ENCODE measurements around the gene NEK7. TPM values are rescaled to one million over a fixed set of nuclear protein-coding genes. Genes with fewer than 3 reads are reported as not detected.

Gene NEK7
- total and polyA plus RNA-seq, 9 of the 15 experiments (the other 6 are each of a cell fraction or from before 2014, with no cell fraction given): 8.5 to 37.3 (median 27.7) TPM

DNA sequence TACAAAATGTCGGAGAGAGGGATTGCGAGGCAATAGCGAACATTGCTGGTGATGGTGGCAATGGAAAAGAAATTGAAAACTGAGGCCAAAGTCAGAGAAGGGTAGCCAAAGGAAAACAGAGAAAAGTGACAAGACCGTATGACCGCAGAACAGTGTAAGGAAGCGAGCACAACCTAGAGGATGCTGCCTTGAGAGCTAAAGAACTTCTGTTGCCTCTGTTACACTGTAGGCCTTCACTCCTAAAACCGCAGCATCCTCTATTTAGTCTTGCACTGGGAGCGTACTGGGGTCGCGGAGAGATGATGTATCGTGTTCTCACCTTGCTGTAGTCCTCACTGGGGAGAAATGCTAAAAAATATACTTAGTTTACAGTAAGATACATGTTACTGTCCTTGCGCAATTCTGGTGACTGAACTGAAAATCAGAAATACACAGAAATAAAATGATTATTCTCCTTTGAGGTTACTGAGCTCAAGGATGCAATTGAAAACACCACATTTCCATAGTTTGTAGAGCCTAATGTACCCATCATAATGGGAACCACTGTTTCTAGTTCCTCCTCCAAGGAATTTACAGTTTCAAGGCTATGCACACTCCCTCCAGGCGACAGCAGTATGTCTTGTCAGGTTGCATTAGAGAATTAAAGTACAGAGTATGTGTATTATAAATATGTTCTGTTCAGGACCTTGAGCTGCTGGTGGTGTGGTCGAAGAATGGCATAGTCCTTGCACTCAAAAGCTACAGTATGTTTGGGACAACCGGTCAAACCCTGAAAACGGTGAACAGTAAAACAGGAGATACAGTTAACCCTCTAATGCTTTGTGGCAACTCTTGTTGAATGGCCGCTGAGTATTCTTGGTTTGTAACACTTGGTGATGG lies 1.3 kb downstream of the NEK7 start (continued):
- TF ChIP-seq RAD21 (CRISPR knock-in tag; conservative IDR thresholded peaks at IDR 0.05 in 1 of 2, IDR thresholded peaks at IDR 0.05 in 1 of 2) (0 out of 4 replicates have a peak, but pooled peaks of 1 of the 2 experiments have one; percentile 13), TAL1 (IDR thresholded peaks at IDR 0.05) (0 out of 2 replicates have a peak, but pooled peaks have one; percentile 0), ESRRA (IDR thresholded peaks at IDR 0.05; ENCODE audit: borderline replicate concordance, low read depth) (peak; percentile 42; the same call in 1 of the 2 replicates), TRIM28 (IDR thresholded peaks at IDR 0.05) (no peak), ZFX (CRISPR knock-in tag; IDR thresholded peaks at IDR 0.05) (peak; percentile 69), DPF2 (IDR thresholded peaks at IDR 0.05) (0 out of 2 replicates have a peak, but pooled peaks have one; percentile 42), HDAC2 (IDR thresholded peaks at IDR 0.05) (peak; percentile 26; the same call in 1 of the 2 replicates), FOXP1 (CRISPR knock-in tag; IDR thresholded peaks at IDR 0.05) (0 out of 2 replicates have a peak, but pooled peaks have one; percentile 41), CBFB (CRISPR knock-in tag; IDR thresholded peaks at IDR 0.05) (0 out of 2 replicates have a peak, but pooled peaks have one; percentile 65), ETV1 (tag; conservative IDR thresholded peaks at IDR 0.05; ENCODE audit: low read depth) (no peak), ZNF766 (CRISPR knock-in tag; conservative IDR thresholded peaks at IDR 0.05) (no peak), MIER1 (IDR thresholded peaks at IDR 0.05; ENCODE audit: low read depth) (peak; percentile 95), EWSR1 (IDR thresholded peaks at IDR 0.05; ENCODE audit: borderline replicate concordance, low read depth, partially characterized antibody) (no peak), ZNF133 (CRISPR knock-in tag; IDR thresholded peaks at IDR 0.05) (no peak)
- TF ChIP-seq, protein P1, sequence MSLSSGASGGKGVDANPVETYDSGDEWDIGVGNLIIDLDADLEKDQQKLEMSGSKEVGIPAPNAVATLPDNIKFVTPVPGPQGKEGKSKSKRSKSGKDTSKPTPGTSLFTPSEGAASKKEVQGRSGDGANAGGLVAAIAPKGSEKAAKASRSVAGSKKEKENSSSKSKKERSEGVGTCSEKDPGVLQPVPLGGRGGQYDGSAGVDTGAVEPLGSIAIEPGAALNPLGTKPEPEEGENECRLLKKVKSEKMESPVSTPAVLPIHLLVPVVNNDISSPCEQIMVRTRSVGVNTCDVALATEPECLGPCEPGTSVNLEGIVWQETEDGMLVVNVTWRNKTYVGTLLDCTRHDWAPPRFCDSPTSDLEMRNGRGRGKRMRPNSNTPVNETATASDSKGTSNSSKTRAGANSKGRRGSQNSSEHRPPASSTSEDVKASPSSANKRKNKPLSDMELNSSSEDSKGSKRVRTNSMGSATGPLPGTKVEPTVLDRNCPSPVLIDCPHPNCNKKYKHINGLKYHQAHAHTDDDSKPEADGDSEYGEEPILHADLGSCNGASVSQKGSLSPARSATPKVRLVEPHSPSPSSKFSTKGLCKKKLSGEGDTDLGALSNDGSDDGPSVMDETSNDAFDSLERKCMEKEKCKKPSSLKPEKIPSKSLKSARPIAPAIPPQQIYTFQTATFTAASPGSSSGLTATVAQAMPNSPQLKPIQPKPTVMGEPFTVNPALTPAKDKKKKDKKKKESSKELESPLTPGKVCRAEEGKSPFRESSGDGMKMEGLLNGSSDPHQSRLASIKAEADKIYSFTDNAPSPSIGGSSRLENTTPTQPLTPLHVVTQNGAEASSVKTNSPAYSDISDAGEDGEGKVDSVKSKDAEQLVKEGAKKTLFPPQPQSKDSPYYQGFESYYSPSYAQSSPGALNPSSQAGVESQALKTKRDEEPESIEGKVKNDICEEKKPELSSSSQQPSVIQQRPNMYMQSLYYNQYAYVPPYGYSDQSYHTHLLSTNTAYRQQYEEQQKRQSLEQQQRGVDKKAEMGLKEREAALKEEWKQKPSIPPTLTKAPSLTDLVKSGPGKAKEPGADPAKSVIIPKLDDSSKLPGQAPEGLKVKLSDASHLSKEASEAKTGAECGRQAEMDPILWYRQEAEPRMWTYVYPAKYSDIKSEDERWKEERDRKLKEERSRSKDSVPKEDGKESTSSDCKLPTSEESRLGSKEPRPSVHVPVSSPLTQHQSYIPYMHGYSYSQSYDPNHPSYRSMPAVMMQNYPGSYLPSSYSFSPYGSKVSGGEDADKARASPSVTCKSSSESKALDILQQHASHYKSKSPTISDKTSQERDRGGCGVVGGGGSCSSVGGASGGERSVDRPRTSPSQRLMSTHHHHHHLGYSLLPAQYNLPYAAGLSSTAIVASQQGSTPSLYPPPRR (CRISPR knock-in tag; IDR thresholded peaks at IDR 0.05; ENCODE audit: borderline replicate concordance): peak; percentile 61; the same call in 1 of the 2 replicates
- TF ChIP-seq, protein P2, sequence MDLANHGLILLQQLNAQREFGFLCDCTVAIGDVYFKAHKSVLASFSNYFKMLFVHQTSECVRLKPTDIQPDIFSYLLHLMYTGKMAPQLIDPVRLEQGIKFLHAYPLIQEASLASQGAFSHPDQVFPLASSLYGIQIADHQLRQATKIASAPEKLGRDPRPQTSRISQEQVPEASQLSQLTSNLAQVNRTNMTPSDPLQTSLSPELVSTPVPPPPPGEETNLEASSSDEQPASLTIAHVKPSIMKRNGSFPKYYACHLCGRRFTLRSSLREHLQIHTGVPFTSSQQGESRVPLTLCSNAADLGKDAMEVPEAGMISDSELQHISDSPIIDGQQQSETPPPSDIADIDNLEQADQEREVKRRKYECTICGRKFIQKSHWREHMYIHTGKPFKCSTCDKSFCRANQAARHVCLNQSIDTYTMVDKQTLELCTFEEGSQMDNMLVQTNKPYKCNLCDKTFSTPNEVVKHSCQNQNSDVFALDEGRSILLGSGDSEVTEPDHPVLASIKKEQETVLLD (IDR thresholded peaks at IDR 0.05): peak; percentile 46; the same call in 1 of the 2 replicates
- TF ChIP-seq, protein P3, sequence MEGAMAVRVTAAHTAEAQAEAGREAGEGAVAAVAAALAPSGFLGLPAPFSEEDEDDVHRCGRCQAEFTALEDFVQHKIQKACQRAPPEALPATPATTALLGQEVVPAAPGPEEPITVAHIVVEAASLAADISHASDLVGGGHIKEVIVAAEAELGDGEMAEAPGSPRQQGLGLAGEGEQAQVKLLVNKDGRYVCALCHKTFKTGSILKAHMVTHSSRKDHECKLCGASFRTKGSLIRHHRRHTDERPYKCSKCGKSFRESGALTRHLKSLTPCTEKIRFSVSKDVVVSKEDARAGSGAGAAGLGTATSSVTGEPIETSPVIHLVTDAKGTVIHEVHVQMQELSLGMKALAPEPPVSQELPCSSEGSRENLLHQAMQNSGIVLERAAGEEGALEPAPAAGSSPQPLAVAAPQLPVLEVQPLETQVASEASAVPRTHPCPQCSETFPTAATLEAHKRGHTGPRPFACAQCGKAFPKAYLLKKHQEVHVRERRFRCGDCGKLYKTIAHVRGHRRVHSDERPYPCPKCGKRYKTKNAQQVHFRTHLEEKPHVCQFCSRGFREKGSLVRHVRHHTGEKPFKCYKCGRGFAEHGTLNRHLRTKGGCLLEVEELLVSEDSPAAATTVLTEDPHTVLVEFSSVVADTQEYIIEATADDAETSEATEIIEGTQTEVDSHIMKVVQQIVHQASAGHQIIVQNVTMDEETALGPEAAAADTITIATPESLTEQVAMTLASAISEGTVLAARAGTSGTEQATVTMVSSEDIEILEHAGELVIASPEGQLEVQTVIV (CRISPR knock-in tag; IDR thresholded peaks at IDR 0.05; ENCODE audit: borderline replicate concordance): no peak
